ENCODE results near the gene TRAPPC4.

The TRAPPC4 gene

DNA sequence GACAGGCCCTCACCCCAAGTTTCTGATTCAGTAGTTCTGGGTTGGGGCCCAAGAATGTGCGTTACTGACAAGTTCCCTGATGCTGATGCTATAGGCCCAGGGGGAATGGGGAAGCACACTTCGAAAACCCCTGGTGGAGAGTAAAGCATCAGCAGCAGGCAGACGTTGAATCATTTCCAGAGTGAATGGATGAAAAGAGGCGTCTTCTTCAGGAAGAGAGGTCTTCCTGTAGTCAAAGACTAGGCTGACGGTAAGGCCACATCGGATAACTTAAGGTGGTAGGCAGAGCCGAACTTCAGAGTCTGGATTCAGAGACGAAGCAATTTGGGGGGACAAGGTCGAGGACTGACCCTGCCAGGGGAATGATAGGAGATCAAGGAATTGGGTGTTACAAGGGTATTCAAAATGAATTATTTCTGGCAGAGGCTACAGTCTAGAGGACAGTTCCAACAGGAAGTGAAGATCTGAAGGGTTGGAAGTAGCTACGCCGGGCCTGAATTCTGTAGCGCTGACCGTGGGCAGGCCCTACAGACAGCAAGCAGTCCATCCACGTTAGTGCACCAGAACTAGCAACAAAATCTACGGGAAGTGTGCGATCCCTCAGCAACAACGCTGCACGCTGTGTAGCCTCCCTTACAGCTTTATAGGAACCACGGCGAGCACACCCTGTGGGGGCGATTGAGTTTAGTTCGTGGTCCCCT, 21.5 kb upstream of the TRAPPC4 start:
- TF ChIP-seq, protein P1, sequence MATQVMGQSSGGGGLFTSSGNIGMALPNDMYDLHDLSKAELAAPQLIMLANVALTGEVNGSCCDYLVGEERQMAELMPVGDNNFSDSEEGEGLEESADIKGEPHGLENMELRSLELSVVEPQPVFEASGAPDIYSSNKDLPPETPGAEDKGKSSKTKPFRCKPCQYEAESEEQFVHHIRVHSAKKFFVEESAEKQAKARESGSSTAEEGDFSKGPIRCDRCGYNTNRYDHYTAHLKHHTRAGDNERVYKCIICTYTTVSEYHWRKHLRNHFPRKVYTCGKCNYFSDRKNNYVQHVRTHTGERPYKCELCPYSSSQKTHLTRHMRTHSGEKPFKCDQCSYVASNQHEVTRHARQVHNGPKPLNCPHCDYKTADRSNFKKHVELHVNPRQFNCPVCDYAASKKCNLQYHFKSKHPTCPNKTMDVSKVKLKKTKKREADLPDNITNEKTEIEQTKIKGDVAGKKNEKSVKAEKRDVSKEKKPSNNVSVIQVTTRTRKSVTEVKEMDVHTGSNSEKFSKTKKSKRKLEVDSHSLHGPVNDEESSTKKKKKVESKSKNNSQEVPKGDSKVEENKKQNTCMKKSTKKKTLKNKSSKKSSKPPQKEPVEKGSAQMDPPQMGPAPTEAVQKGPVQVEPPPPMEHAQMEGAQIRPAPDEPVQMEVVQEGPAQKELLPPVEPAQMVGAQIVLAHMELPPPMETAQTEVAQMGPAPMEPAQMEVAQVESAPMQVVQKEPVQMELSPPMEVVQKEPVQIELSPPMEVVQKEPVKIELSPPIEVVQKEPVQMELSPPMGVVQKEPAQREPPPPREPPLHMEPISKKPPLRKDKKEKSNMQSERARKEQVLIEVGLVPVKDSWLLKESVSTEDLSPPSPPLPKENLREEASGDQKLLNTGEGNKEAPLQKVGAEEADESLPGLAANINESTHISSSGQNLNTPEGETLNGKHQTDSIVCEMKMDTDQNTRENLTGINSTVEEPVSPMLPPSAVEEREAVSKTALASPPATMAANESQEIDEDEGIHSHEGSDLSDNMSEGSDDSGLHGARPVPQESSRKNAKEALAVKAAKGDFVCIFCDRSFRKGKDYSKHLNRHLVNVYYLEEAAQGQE (IDR thresholded peaks at IDR 0.05; ENCODE audit: insufficient read depth in 1 of 2, low read depth in 2 of 2, low read length in 2 of 2), result no peak
- TF ChIP-seq TAF1 (IDR thresholded peaks at IDR 0.05; ENCODE audit: borderline replicate concordance, insufficient read depth, low read length), result peak; percentile 4; the same call in 1 of the 2 replicates
- TF ChIP-seq POLR2AphosphoS5 (IDR thresholded peaks at IDR 0.05; ENCODE audit: low read depth, low read length), result 0 out of 2 replicates have a peak, but pooled peaks have one; percentile 36
- no peak for TF ChIP-seq FOXP2 (optimal IDR thresholded peaks at IDR 0.05; ENCODE audit: borderline replicate concordance, extremely low read depth, extremely low read length, insufficient read depth)
- 0 out of 2 replicates have a peak, but pooled peaks have one; percentile 41 for TF ChIP-seq SIN3A (IDR thresholded peaks at IDR 0.05; ENCODE audit: borderline replicate concordance, insufficient read depth, low read length)

DNA sequence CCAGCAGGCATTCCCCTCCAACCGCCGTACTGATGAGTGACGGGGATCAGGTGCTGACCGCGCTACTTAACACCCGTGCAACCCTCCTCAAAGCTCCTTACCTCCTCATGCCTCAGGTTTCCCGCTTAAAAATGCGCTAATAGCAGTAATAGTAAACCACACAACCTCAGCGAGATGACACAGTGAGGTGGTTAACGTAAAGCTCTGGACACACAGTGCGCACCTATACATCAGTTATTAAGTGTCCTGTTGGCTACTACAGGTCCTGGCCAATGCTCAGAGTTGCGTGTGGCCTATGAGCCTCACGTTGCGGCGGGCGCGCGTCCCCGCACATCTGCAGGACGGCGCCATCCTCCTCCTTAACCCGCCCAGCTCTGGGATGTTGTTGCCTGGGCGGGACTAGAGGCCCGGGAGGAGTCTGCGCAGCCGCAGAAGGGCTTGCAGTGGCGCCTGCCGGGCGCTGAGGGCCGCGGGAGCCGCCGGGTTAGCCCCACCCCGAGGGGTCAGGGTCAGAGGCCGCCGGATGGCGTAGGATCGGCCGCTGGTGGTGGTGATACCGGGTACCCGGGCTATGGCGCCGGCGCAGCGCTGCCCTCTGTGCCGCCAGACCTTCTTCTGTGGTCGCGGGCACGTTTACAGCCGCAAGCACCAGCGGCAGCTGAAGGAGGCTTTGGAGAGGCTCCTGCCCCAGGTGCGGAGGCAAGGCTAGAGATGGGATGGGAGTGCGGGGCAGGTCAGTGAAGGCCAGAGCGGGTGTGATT, 20.8 kb upstream of the TRAPPC4 start, which contains the start of gene CENATAC:
TSS of gene CENATAC (plus strand) at position 512 of the 761 bp plus-strand sequence. CDS start at position 572, 60 bp downstream.
- TF ChIP-seq SIN3A (IDR thresholded peaks at IDR 0.05; ENCODE audit: borderline replicate concordance, insufficient read depth, low read length) (no peak), TAF1 (IDR thresholded peaks at IDR 0.05; ENCODE audit: borderline replicate concordance, insufficient read depth, low read length) (peak; percentile 75; the same call in 1 of the 2 replicates), POLR2AphosphoS5 (IDR thresholded peaks at IDR 0.05; ENCODE audit: low read depth, low read length) (peak; percentile 90), FOXP2 (optimal IDR thresholded peaks at IDR 0.05; ENCODE audit: borderline replicate concordance, extremely low read depth, extremely low read length, insufficient read depth) (peak; percentile 74)
- TF ChIP-seq, protein P1 (IDR thresholded peaks at IDR 0.05; ENCODE audit: insufficient read depth in 1 of 2, low read depth in 2 of 2, low read length in 2 of 2), result peak in 1 of 2 experiments; percentile 61; a peak in 1 of 4 replicates

DNA sequence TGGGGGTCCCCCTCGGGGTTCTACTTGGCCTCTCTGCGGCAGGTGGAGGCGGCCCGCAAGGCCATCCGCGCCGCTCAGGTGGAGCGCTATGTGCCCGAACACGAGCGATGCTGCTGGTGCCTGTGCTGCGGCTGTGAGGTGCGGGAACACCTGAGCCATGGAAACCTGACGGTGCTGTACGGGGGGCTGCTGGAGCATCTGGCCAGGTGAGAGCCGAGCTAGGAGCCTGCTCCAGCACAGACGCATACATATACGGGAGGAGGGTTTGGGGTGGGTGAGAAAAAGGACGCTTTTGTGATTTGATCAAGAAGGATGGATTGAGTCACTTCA, 20.2 kb upstream of the TRAPPC4 start:
- no peak for TF ChIP-seq SIN3A (IDR thresholded peaks at IDR 0.05; ENCODE audit: borderline replicate concordance, insufficient read depth, low read length)
- TF ChIP-seq TAF1 (IDR thresholded peaks at IDR 0.05; ENCODE audit: borderline replicate concordance, insufficient read depth, low read length), result no peak
- TF ChIP-seq, protein P1 (IDR thresholded peaks at IDR 0.05; ENCODE audit: insufficient read depth in 1 of 2, low read depth in 2 of 2, low read length in 2 of 2), result no peak
- no peak for TF ChIP-seq FOXP2 (optimal IDR thresholded peaks at IDR 0.05; ENCODE audit: borderline replicate concordance, extremely low read depth, extremely low read length, insufficient read depth)
- no peak for TF ChIP-seq POLR2AphosphoS5 (IDR thresholded peaks at IDR 0.05; ENCODE audit: low read depth, low read length)

DNA sequence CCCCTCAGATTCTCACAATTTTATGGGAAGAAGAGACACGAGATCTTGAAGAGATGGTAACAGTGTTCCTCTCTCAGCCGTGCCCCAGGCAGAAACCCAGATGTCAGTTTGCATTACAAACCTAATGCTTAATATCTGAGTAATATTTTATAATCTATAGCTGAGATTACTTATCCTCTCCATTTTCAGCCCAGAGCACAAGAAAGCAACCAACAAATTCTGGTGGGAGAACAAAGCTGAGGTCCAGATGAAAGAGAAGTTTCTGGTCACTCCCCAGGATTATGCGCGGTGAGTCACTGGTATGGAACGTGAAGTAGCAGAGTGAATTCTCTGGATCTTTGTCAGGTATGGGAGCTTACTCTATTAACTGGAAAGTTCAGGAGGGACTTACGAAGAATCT, 19.7 kb upstream of the TRAPPC4 start:
- no peak for TF ChIP-seq TAF1 (IDR thresholded peaks at IDR 0.05; ENCODE audit: borderline replicate concordance, insufficient read depth, low read length)
- TF ChIP-seq POLR2AphosphoS5 (IDR thresholded peaks at IDR 0.05; ENCODE audit: low read depth, low read length), result no peak
- TF ChIP-seq SIN3A (IDR thresholded peaks at IDR 0.05; ENCODE audit: borderline replicate concordance, insufficient read depth, low read length), result no peak
- TF ChIP-seq, protein P1 (IDR thresholded peaks at IDR 0.05; ENCODE audit: insufficient read depth in 1 of 2, low read depth in 2 of 2, low read length in 2 of 2), result no peak
- TF ChIP-seq FOXP2 (optimal IDR thresholded peaks at IDR 0.05; ENCODE audit: borderline replicate concordance, extremely low read depth, extremely low read length, insufficient read depth), result no peak

All from PFSK-1 (cell line).